Measurements from ENCODE around the gene ARPC4.

DNA sequence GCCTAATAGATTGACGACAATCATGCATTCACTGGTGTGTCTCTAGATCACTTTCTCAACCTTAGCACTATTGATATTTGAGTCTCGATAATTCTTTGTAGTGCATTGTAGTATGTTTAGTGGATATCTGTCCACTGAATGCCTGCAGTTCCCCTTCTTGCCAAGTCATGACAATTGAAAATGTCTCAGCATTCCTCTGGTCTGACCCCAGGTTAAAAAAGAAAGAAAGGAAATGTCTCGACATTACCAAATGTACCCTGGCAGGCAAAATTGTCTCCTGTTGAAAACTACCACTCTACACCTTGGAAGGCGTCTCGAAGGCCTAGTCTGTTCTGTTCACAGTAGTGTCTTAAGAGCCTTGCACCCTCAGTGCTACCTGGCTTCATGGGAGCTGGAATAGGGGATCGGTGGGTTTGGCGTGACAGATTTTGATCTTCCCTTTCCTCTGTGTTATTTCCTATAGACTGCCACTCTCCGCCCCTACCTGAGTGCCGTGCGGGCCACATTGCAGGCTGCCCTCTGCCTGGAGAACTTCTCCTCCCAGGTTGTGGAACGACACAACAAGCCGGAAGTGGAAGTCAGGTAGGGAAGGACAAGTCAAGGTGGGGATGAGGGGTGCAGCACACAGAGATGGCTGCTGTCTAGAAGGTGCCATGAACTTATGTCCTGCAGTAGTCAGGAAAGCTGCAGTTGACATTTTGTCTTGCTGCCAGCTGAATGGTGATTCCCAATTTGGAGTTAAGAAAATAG is 4.5 kb downstream of the ARPC4 start:
- TF ChIP-seq GATA2 (IDR thresholded peaks at IDR 0.05; ENCODE audit: low read depth, low read length), result no peak
- no peak for TF ChIP-seq GATA3 (IDR thresholded peaks at IDR 0.05; ENCODE audit: low read depth, low read length)

All from SH-SY5Y (cell line).